Pancreas (tissue), 10 donors: ENCODE results near the gene CDCP1. TPM values are rescaled to one million over a fixed set of nuclear protein-coding genes. Genes with fewer than 3 reads are reported as not detected.

Experiments
- ATAC-seq, 4 donors: fragments of 200-7000 bp; cut with Tn5 transposase; one replicate each; pipeline versions ENCODE4 v1.8.0 to v1.9.1; 2020; ENCODE audit warnings: mild to moderate bottlenecking in 4 of 4, moderate library complexity in 4 of 4
- DNase-seq, 6 donors: peaks; one replicate each; pipeline ENCODE4 v3.0.0-alpha.2; 2020
- FAIRE-seq: peaks from 2 replicates; lab custom pipeline; 2012; peaks lifted over from hg19 to GRCh38; lab: Jason Lieb, UNC
- H3K27ac ChIP-seq, 4 donors: fragments of 200-600 bp; sonication (generic); 1 replicate in 3 of 4; 2 replicates in 1 of 4; pipeline versions ENCODE4 v1.5.0 to v1.8.0; 2020
- H3K27me3 ChIP-seq, 4 donors: fragments of 200-600 bp; one replicate each; pipeline ENCODE4 v1.8.0; 2021
- H3K36me3 ChIP-seq, 3 donors: fragments of 200-600 bp; sonication (generic) in 1 of 3; one replicate each; pipeline versions ENCODE4 v1.5.0 to v1.8.0; 2020 to 2021
- H3K4me1 ChIP-seq, 3 donors: fragments of 200-600 bp; one replicate each; pipeline ENCODE4 v1.8.0; 2021
- H3K4me3 ChIP-seq, 4 donors: fragments of 200-600 bp; sonication (generic) in 2 of 4; one replicate each; pipeline versions ENCODE4 v1.5.0 to v1.8.0; 2020 to 2021
- H3K9me3 ChIP-seq, 4 donors: fragments of 200-600 bp; one replicate each; pipeline ENCODE4 v1.8.0; 2021
- CTCF ChIP-seq, 4 donors: fragments of 200-600 bp; sonication (generic) in 3 of 4; IDR thresholded peaks; one replicate each; pipeline versions ENCODE4 v1.5.0 to v1.8.0; 2021; ENCODE audit warnings: antibody characterized with exemption in 4 of 4
- WGBS, 2 donors: extraction: QIAGEN DNeasy Blood & Tissue Kit; methylation state at CpG; one replicate each; pipeline ENCODE4 v1.1.7; 2013; 5-methylcytosine and 5-hydroxymethylcytosine counted together
- intact Hi-C, 3 donors: fragments of 100-400 bp; cut with DNase I; formaldehyde crosslinking; loops; one replicate each; pipeline versions ENCODE4 v1.11.1 to v1.14.2; 2022
- polyA plus RNA-seq, 2 donors: library from polyadenylated mRNA; stranded (reverse); fragments of 200-250 nt; gene quantifications; one replicate each; pipeline ENCODE4 v1.2.3, GENCODE V29; 2013
- total RNA-seq, 6 donors: library from RNA; stranded (reverse); fragmentation: NEBNext Ultra II Directional in 4 of 6; extraction: Animal tissue kit (Norgen Biotek cat#: 25700) in 4 of 6; gene quantifications; one replicate each; pipeline versions ENCODE4 v1.2.1 to v1.2.4, GENCODE V29; 2021 to 2023
- donor health status: healthy with polysubstance abuse.
- donor health status: DM: no; HTN: no; CAD: no; lungs with moderate emphysema.
- donor health status: DM: no; HTN: no; CAD: no.
- donor health status: control.
- donor health status: control.
- donor health status: Bipolar disorder and iron deficiency.
- donor health status: DM: yes; HTN: yes; CAD: no.
- donor health status: DM: no; HTN: no; CAD: no.
- donor health status: DM: no; HTN: no; CAD: no.
- donor health status: DM: yes; HTN: yes; CAD: no.

Gene CDCP1
- total and polyA plus RNA-seq, 8 donors, result 3.4 to 22.2 (median 9.2) TPM

- H3K4me1 ChIP-seq, result peaks cover 0 to 12% (median 0%) of the 10 kb centered on the region in 3 donors
- 72 to 78% methylated on average over 6 of the region's 6 CpGs for WGBS, 2 donors
- H3K27ac ChIP-seq, result no peak overlapping the region
- TF ChIP-seq CTCF (IDR thresholded peaks at IDR 0.05), result no peak
- no peak for FAIRE-seq
- no peaks in the 10 kb centered on the region for H3K36me3 ChIP-seq
- no peaks in the 10 kb centered on the region for H3K27me3 ChIP-seq
- ATAC-seq, result no peak
- no peak overlapping the region for H3K4me3 ChIP-seq
- no peaks in the 10 kb centered on the region for H3K9me3 ChIP-seq
- intact Hi-C loops, result no loop called here
- DNase-seq, result no peak
Observed at GRCh38 chr3:45126730-45127129, 19.4 kb downstream of the CDCP1 start.

- Histone ChIP-seq H3K4me3 (no peak overlapping the region), H3K9me3 (no peaks in the 10 kb centered on the region), H3K27me3 (no peaks in the 10 kb centered on the region), H3K27ac (peak overlapping the region in 1 of 4 donors; percentile 27), H3K4me1 (peaks cover 0 to 18% (median 0%) of the 10 kb centered on the region in 3 donors), H3K36me3 (no peaks in the 10 kb centered on the region)
- no peak for TF ChIP-seq CTCF (IDR thresholded peaks at IDR 0.05)
- 48 to 51% methylated on average over 2 of the region's 2 CpGs for WGBS, 2 donors
- DNase-seq (peak in 5 of 6 donors; percentile 62 to 84 (median 78)), FAIRE-seq (no peak), ATAC-seq (peak; percentile 83 to 98 (median 96))
- intact Hi-C loops, result no loop called here
Observed at GRCh38 chr3:45125550-45126026, 20.6 kb downstream of the CDCP1 start.

- DNase-seq (no peak), ATAC-seq (no peak), FAIRE-seq (no peak)
- no peak for TF ChIP-seq CTCF (IDR thresholded peaks at IDR 0.05)
- Histone ChIP-seq H3K27me3 (no peaks in the 10 kb centered on the region), H3K9me3 (no peaks in the 10 kb centered on the region), H3K4me1 (peaks cover under 1 to 24% (median 1%) of the 10 kb centered on the region in 3 donors), H3K27ac (peak overlapping the region in 1 of 4 donors; percentile 27), H3K36me3 (no peaks in the 10 kb centered on the region), H3K4me3 (no peak overlapping the region)
- intact Hi-C loops, result no loop called here
- 33 to 34% methylated on average over 2 of the region's 2 CpGs for WGBS, 2 donors
Observed at GRCh38 chr3:45124956-45125355, 21.2 kb downstream of the CDCP1 start.

- no peak for FAIRE-seq
- H3K4me1 ChIP-seq, result peaks cover 6 to 30% (median 7%) of the 10 kb centered on the region in 3 donors
Observed at GRCh38 chr3:45124352-45124751, 21.8 kb downstream of the CDCP1 start.

More at GRCh38 chr3:45124352-45124751, 21.8 kb downstream of the CDCP1 start:
- ATAC-seq (no peak), DNase-seq (no peak)
- intact Hi-C loops, result no loop called here
- Histone ChIP-seq H3K4me3 (no peak overlapping the region), H3K36me3 (no peaks in the 10 kb centered on the region), H3K9me3 (no peaks in the 10 kb centered on the region), H3K27ac (no peak overlapping the region), H3K27me3 (no peaks in the 10 kb centered on the region)
- 72 to 75% methylated on average over 3 of the region's 3 CpGs for WGBS, 2 donors
- no peak for TF ChIP-seq CTCF (IDR thresholded peaks at IDR 0.05)
